ENCODE data around the gene S100A3. TPM values are rescaled to one million over a fixed set of nuclear protein-coding genes. Genes with fewer than 3 reads are reported as not detected.

S100A3 gene
- total and polyA plus RNA-seq, 3 experiments from 2014 or later: not detected

GRCh38 chr1:153553096-153553495, 4.0 kb upstream of the S100A3 start:
- Histone ChIP-seq H3K36me3 (ENCODE audit: insufficient read depth, low read length) (no peaks in the 10 kb centered on the region), H3K27me3 (ENCODE audit: insufficient read depth, low read length, poor library complexity, severe bottlenecking) (no peaks in the 10 kb centered on the region), H3K4me1 (ENCODE audit: insufficient read depth, low read length) (no peaks in the 10 kb centered on the region), H3K27ac (ENCODE audit: low read depth, low read length) (no peak overlapping the region), H3K4me3 (ENCODE audit: low read length) (no peak overlapping the region), H3K9me3 (ENCODE audit: low read length) (no peaks in the 10 kb centered on the region)
- Mint-ChIP-seq H3K27me3 (no peaks in the 10 kb centered on the region), H3K4me1 (peaks cover 0 to 4% (median 0%) of the 10 kb centered on the region in 3 donors), H3K27ac (no peak overlapping the region), H3K4me3 (no peak overlapping the region), H3K9me3 (no peaks in the 10 kb centered on the region), H3K36me3 (no peaks in the 10 kb centered on the region)
- CTCF ChIA-PET: interaction anchor here (1.1 to 5.6 kb wide), 2 partner anchors 18 to 20 kb away, joined by 3 to 30 read pairs; no protein-coding TSS in a partner anchor
- no peak for DNase-seq
- POLR2A ChIA-PET: no interaction called here

GRCh38 chr1:153552335-153552734, 3.3 kb upstream of the S100A3 start:
- Histone ChIP-seq H3K27me3 (ENCODE audit: insufficient read depth, low read length, poor library complexity, severe bottlenecking) (no peaks in the 10 kb centered on the region), H3K9me3 (ENCODE audit: low read length) (no peaks in the 10 kb centered on the region), H3K4me1 (ENCODE audit: insufficient read depth, low read length) (peaks cover 3% of the 10 kb centered on the region), H3K36me3 (ENCODE audit: insufficient read depth, low read length) (no peaks in the 10 kb centered on the region), H3K27ac (ENCODE audit: low read depth, low read length) (no peak overlapping the region), H3K4me3 (ENCODE audit: low read length) (no peak overlapping the region)
- H3K27ac Mint-ChIP-seq: peak overlapping the region in 1 of 8 donors; percentile 38
- peaks cover 0 to 4% (median 0%) of the 10 kb centered on the region in 3 donors for H3K4me1 Mint-ChIP-seq
- H3K27me3 Mint-ChIP-seq: no peaks in the 10 kb centered on the region
- H3K4me3 Mint-ChIP-seq: no peak overlapping the region
- CTCF ChIA-PET: interaction anchor here (1.0 to 5.6 kb wide), 3 partner anchors 16 to 20 kb away, joined by 3 to 30 read pairs (median 3); no protein-coding TSS in a partner anchor
- H3K36me3 Mint-ChIP-seq: no peaks in the 10 kb centered on the region
- no peaks in the 10 kb centered on the region for H3K9me3 Mint-ChIP-seq
- POLR2A ChIA-PET: interaction anchor here (0.9 kb wide), 1 partner anchor 12 kb away, joined by 3 read pairs; the partner anchor contains the start of gene S100A5
- DNase-seq: no peak

- POLR2A ChIA-PET: no interaction called here
- H3K36me3 Mint-ChIP-seq: no peaks in the 10 kb centered on the region
- no peak overlapping the region for H3K4me3 Mint-ChIP-seq
- Histone ChIP-seq H3K27me3 (ENCODE audit: insufficient read depth, low read length, poor library complexity, severe bottlenecking) (no peaks in the 10 kb centered on the region), H3K36me3 (ENCODE audit: insufficient read depth, low read length) (no peaks in the 10 kb centered on the region), H3K27ac (ENCODE audit: low read depth, low read length) (no peak overlapping the region), H3K4me3 (ENCODE audit: low read length) (no peak overlapping the region), H3K9me3 (ENCODE audit: low read length) (no peaks in the 10 kb centered on the region), H3K4me1 (ENCODE audit: insufficient read depth, low read length) (peaks cover 17% of the 10 kb centered on the region)
- DNase-seq: no peak
- H3K9me3 Mint-ChIP-seq: no peaks in the 10 kb centered on the region
- H3K4me1 Mint-ChIP-seq: peaks cover 6 to 14% (median 8%) of the 10 kb centered on the region in 3 donors
- CTCF ChIA-PET: interaction anchor here (0.9 to 5.6 kb wide), 4 partner anchors 15 to 41 kb away, joined by 3 to 30 read pairs (median 4); partner anchors contain the start of gene S100A2
- peak overlapping the region in 2 of 8 donors; percentile 66 to 73 for H3K27ac Mint-ChIP-seq
- no peaks in the 10 kb centered on the region for H3K27me3 Mint-ChIP-seq
Measured at GRCh38 chr1:153550827-153551500, 1.9 kb upstream of the S100A3 start.

- H3K4me3 Mint-ChIP-seq: no peak overlapping the region
- peaks cover 0 to 2% (median 0%) of the 10 kb centered on the region in 3 donors for H3K36me3 Mint-ChIP-seq
- H3K4me1 ChIP-seq (ENCODE audit: insufficient read depth, low read length): peaks cover 23% of the 10 kb centered on the region
- H3K4me1 Mint-ChIP-seq: peaks cover 12 to 20% (median 14%) of the 10 kb centered on the region in 3 donors
- no peaks in the 10 kb centered on the region for H3K27me3 ChIP-seq (ENCODE audit: insufficient read depth, low read length, poor library complexity, severe bottlenecking)
- H3K4me3 ChIP-seq (ENCODE audit: low read length): no peak overlapping the region
- no peaks in the 10 kb centered on the region for H3K9me3 ChIP-seq (ENCODE audit: low read length)
- no peaks in the 10 kb centered on the region for H3K36me3 ChIP-seq (ENCODE audit: insufficient read depth, low read length)
- POLR2A ChIA-PET: no interaction called here
- no peak overlapping the region for H3K27ac ChIP-seq (ENCODE audit: low read depth, low read length)
- H3K27me3 Mint-ChIP-seq: no peaks in the 10 kb centered on the region
- no peaks in the 10 kb centered on the region for H3K9me3 Mint-ChIP-seq
- no peak for DNase-seq
- no peak overlapping the region for H3K27ac Mint-ChIP-seq
- CTCF ChIA-PET: interaction anchor here (1.1 to 5.6 kb wide), 3 partner anchors 18 to 55 kb away, joined by 3 to 30 read pairs (median 3); no protein-coding TSS in a partner anchor
Measured at GRCh38 chr1:153550398-153550758, 1.3 kb upstream of the S100A3 start.

GRCh38 chr1:153549741-153550397, 811 bp upstream of the S100A3 start:
- Mint-ChIP-seq H3K27ac (no peak overlapping the region), H3K4me1 (peaks cover 17 to 25% (median 19%) of the 10 kb centered on the region in 3 donors), H3K9me3 (no peaks in the 10 kb centered on the region), H3K27me3 (peaks cover 0 to 3% of the 10 kb centered on the region in 2 donors), H3K4me3 (no peak overlapping the region), H3K36me3 (peaks cover under 1 to 7% (median 2%) of the 10 kb centered on the region in 3 donors)
- no peaks in the 10 kb centered on the region for H3K36me3 ChIP-seq (ENCODE audit: insufficient read depth, low read length)
- H3K27me3 ChIP-seq (ENCODE audit: insufficient read depth, low read length, poor library complexity, severe bottlenecking): no peaks in the 10 kb centered on the region
- POLR2A ChIA-PET: no interaction called here
- peaks cover 28% of the 10 kb centered on the region for H3K4me1 ChIP-seq (ENCODE audit: insufficient read depth, low read length)
- CTCF ChIA-PET: interaction anchor here (1.1 to 5.6 kb wide), 3 partner anchors 17 to 54 kb away, joined by 3 to 30 read pairs (median 3); no protein-coding TSS in a partner anchor
- no peak overlapping the region for H3K27ac ChIP-seq (ENCODE audit: low read depth, low read length)
- no peak overlapping the region for H3K4me3 ChIP-seq (ENCODE audit: low read length)
- no peak for DNase-seq
- no peaks in the 10 kb centered on the region for H3K9me3 ChIP-seq (ENCODE audit: low read length)

GRCh38 chr1:153547560-153548551, 1.2 kb downstream of the S100A3 start:
- H3K4me1 Mint-ChIP-seq: peaks cover 36 to 45% (median 39%) of the 10 kb centered on the region in 3 donors
- POLR2A ChIA-PET: interaction anchor here (5.4 kb wide), 1 partner anchor 13 kb away, joined by 121 read pairs; the partner anchor contains the start of gene S100A6

More at GRCh38 chr1:153547560-153548551, 1.2 kb downstream of the S100A3 start:
- H3K27me3 ChIP-seq (ENCODE audit: insufficient read depth, low read length, poor library complexity, severe bottlenecking): no peaks in the 10 kb centered on the region
- H3K4me1 ChIP-seq (ENCODE audit: insufficient read depth, low read length): peaks cover 48% of the 10 kb centered on the region
- Mint-ChIP-seq H3K36me3 (peaks cover 9 to 27% (median 13%) of the 10 kb centered on the region in 3 donors), H3K27ac (peak overlapping the region in 5 of 8 donors; percentile 33 to 86 (median 57)), H3K4me3 (peak overlapping the region in 2 of 7 donors; percentile 45 to 79), H3K27me3 (peaks cover 0 to 3% of the 10 kb centered on the region in 2 donors), H3K9me3 (no peaks in the 10 kb centered on the region)
- peaks cover 11% of the 10 kb centered on the region for H3K36me3 ChIP-seq (ENCODE audit: insufficient read depth, low read length)
- no peak for DNase-seq
- H3K9me3 ChIP-seq (ENCODE audit: low read length): no peaks in the 10 kb centered on the region
- H3K4me3 ChIP-seq (ENCODE audit: low read length): no peak overlapping the region
- no peak overlapping the region for H3K27ac ChIP-seq (ENCODE audit: low read depth, low read length)
- CTCF ChIA-PET: interaction anchor here (1.6 to 5.4 kb wide), 2 partner anchors 15 kb away, joined by 5 to 68 read pairs; no protein-coding TSS in a partner anchor

Data from CD8-positive, alpha-beta memory T cell (primary cell).